MG63 (cell line): ENCODE results near the gene SCFD2. TPM values are rescaled to one million over a fixed set of nuclear protein-coding genes. Genes with fewer than 3 reads are reported as not detected.
"Not testable (repeated sequence)": the region's sequence is repeated elsewhere in the genome, so short reads cannot be mapped to it uniquely, and the experiment has no call there.

Experiments
- DNase-seq: peaks from one replicate; pipeline ENCODE4 v3.0.0-alpha.2; 2020
- H3K27me3 ChIP-seq: fragments of 250-450 bp; sonication (Bioruptor Pico); 2 replicates; pipeline ENCODE4 v1.5.1; 2020; ENCODE audit warnings: mild to moderate bottlenecking, moderate library complexity
- H3K36me3 ChIP-seq: fragments of 250-450 bp; sonication (Bioruptor Pico); 2 replicates; pipeline ENCODE4 v1.5.1; 2020; ENCODE audit warnings: mild to moderate bottlenecking, moderate library complexity
- H3K4me3 ChIP-seq: fragments of 250-450 bp; sonication (Bioruptor Pico); 2 replicates; pipeline ENCODE4 v1.5.1; 2020; ENCODE audit warnings: mild to moderate bottlenecking, moderate library complexity
- H3K9me3 ChIP-seq: fragments of 250-450 bp; sonication (Bioruptor Pico); 2 replicates; pipeline ENCODE4 v1.5.1; 2020; ENCODE audit warnings: mild to moderate bottlenecking, moderate library complexity
- total RNA-seq: library from RNA; depleted of rRNA; stranded (reverse); fragments of >200 nt; shearing (Covaris generic); gene quantifications from 2 replicates; pipeline ENCODE4 v1.2.3, GENCODE V29; 2014; ENCODE audit warnings: low replicate concordance

Gene SCFD2
- total RNA-seq, 1 experiment from 2014 or later, result 119 TPM

DNA sequence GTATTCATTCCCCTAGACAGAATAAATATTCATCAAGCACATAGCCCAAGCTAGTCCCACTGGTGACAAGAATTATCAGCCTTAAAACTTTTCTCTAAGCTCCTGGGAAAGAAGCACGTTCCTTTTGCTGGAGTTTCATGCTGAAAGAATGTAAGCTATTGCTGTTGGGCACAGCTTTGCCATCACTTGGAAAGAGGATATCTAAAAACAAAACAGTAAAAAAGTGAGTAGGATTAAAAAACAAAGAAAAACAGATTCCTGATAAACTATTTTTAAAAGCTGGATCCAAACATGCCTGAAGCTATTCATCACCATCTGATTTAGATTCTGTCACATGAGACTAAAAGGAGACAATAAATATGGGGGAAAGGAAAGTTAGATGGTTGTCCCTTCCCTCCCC is 176.8 kb downstream of the SCFD2 start:
- H3K9me3 ChIP-seq, result peaks cover 2% of the 10 kb centered on the region; the same call in 1 of the 2 replicates
- H3K4me3 ChIP-seq, result no peak overlapping the region
- peak; percentile 82 for DNase-seq
- no peaks in the 10 kb centered on the region for H3K27me3 ChIP-seq
- H3K36me3 ChIP-seq, result peaks cover 24% of the 10 kb centered on the region

DNA sequence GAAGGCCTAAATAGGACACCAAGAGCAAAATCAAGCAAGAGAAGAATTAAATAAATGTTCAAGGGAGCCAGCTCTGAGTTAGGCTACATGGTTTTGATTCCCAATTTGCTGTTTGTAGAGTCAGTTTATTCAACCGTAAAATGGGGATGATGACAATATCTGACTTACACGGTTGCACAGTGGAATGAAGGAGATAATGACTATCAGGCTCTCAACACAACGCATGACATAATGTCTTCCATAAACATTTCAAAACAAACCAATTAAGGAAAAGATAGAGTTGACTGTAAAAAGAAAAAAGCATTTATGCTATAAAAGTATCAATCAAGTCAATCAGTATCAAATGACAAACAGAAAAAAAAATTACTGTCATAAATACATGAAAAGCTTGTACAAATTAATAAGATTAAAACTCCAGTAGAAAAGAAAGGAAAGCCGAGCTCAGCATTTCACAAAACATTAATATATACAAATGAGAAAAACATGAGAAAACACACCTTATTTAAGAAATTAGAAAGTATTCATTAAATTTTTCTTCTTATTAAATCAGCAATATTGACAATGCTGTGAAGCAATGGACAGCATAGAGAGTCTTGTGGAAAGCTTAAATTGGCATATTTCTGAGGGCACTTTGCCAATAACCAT is 179.0 kb downstream of the SCFD2 start:
- Histone ChIP-seq H3K27me3 (no peaks in the 10 kb centered on the region), H3K36me3 (peaks cover 34% of the 10 kb centered on the region), H3K9me3 (peaks cover 9% of the 10 kb centered on the region), H3K4me3 (no peak overlapping the region)
- DNase-seq, result no peak

DNA sequence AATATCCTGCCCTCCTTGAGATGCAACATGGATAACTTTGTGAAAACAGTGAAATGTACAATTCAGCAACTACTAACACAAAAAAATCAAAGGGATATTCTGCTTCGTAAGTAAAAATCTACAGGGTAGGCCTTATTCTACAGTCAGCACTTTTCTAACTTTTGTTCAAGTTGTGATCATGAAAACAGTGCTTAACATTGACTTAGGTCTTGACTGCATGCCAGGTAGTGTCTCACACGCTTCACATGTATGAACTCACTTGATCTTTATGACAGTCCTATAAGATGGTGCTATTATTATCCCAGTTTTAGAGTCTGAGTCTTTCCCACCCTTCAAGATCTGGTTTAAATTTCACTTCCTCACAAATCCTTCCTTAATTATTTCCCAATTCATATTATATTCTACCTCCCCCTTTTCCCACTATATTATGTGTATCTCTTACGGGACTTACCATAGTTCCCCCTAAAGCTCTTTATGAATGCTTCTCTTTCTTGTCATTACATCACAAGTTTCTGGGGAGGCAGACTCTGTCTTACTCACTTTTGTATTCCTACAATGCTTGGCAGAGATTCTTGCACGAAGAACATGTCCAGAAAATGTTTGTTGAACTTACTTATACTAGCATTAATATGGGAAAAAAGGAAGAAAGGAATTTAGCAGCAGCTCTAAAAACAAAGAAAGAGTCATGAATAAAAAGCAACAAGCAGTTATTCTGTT is 179.8 kb downstream of the SCFD2 start:
- DNase-seq, result peak; percentile 55
- no peak overlapping the region for H3K4me3 ChIP-seq
- H3K27me3 ChIP-seq, result no peaks in the 10 kb centered on the region
- peaks cover 10% of the 10 kb centered on the region for H3K9me3 ChIP-seq
- H3K36me3 ChIP-seq, result peaks cover 36% of the 10 kb centered on the region

DNA sequence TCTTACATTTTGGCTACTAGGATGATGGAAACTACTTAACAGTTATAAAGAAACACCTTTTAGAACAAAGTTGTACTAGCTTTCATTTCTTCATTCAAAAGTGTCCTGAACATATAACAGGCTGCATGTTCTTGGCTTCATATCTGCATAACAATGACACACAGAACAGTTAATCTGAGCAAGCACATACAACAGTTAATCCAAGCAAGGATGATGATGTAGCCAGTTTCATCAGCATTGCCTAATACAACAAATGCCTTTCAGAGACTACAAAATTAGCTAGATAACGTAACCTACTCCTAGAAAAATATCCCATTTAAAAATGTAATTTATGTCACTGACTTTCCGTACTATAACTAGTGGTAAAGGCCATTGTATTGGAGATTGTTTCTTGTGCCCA is 182.1 kb downstream of the SCFD2 start:
- H3K4me3 ChIP-seq, result no peak overlapping the region
- DNase-seq, result no peak
- H3K27me3 ChIP-seq, result no peaks in the 10 kb centered on the region
- H3K36me3 ChIP-seq, result peaks cover 43% of the 10 kb centered on the region
- peaks cover 28% of the 10 kb centered on the region for H3K9me3 ChIP-seq

DNA sequence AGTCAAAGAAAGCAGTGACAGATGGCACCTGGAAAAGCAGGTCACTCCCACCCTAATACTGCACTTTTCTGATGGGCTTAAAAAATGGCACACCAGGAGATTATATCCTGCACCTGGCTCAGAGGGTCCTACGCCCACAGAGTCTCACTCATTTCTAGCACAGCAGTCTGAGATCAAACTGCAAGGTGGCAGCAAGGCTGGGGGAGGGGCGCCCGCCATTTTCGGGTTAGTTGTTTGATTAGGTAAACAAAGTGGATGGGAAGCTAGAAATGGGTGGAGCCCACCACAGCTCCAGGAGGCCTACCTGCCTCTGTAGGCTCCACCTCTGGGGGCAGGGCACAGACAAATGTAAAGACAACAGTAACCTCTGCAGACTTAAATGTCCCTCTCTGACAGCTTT is 188.1 kb downstream of the SCFD2 start:
- not testable (repeated sequence) for H3K4me3 ChIP-seq, H3K27me3 ChIP-seq, DNase-seq
- Histone ChIP-seq H3K36me3 (peaks cover 51% of the 10 kb centered on the region), H3K9me3 (peaks cover 51% of the 10 kb centered on the region)

DNA sequence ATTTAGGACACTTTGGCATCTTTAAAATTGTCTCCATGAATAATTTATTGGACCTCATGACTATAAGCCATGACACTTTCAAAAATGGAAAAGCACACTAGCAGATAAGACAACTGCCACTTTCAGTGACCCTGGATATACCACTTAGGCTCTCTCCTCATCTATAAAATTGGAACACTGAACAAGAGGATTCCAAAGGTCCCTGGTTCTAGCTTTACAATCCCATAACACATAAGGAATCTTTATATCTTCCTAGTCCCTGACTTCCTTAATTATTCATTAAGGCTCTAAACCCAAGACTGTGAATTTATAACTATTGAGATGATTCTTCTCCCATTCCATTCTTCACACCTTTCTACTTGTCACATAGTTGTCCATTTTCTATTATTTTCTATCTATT is 190.2 kb downstream of the SCFD2 start:
- H3K27me3 ChIP-seq, result no peaks in the 10 kb centered on the region
- peaks cover 64% of the 10 kb centered on the region for H3K36me3 ChIP-seq
- DNase-seq, result no peak
- H3K9me3 ChIP-seq, result peaks cover 52% of the 10 kb centered on the region
- no peak overlapping the region for H3K4me3 ChIP-seq

DNA sequence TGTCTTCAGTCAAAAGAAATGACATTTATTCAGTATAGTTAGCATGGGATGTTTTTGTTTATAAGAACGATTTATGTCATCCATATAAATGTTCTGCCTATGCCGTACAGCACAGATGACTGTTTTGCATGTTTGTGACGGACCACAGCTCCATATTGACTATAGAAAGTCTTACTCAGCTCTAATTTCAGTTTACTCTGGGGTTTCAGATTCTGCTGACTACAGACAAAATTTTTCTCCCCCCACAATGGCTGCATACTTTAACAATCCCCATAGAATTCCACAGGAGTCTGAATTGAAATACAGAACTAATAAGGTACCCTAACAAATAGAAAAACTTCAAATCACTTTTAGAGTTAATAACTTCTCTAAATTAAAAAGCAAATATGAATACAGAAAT is 191.0 kb downstream of the SCFD2 start:
- Histone ChIP-seq H3K36me3 (peaks cover 61% of the 10 kb centered on the region), H3K9me3 (peaks cover 45% of the 10 kb centered on the region), H3K27me3 (no peaks in the 10 kb centered on the region), H3K4me3 (no peak overlapping the region)
- no peak for DNase-seq

DNA sequence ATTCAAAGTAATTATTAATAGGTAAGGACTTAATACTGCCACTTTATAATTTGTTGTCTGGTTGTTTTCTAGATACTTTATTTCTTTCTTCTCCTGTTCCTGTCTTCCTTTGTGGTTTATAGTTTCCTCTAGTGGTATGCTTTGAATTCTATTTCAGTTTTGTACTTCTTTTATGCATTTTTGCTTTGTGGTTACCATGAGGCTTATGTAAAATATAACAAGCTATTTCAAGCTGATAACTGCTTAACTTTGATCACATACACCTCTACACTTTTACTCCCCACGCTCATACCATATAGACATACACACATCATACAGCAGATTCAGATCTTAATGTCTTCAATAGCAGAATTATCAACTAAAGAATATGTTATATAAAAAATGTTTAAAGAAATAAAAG is 192.3 kb downstream of the SCFD2 start:
- Histone ChIP-seq H3K9me3 (peaks cover 35% of the 10 kb centered on the region), H3K27me3 (no peaks in the 10 kb centered on the region), H3K4me3 (no peak overlapping the region), H3K36me3 (peaks cover 56% of the 10 kb centered on the region)
- no peak for DNase-seq

DNA sequence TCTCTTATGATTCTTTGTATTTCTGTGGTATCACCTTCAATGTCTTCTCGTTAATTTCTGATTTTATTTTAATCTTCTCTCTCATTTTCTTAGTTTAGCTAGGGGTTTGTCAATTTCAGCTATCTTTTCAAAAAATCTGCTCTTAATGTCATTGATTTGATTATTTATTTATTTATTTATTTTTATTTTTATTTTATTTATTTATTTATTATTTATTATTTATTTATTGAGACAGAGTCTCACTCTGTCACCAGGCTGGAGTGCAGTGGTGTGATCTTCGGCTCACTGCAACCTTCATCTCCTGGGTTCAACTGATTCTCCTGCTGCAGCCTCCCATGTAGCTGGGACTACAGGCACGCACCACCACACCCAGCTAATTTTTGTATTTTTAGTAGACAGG is 194.1 kb downstream of the SCFD2 start:
- Histone ChIP-seq H3K27me3 (no peaks in the 10 kb centered on the region), H3K36me3 (peaks cover 39% of the 10 kb centered on the region), H3K4me3 (no peak overlapping the region), H3K9me3 (peaks cover 23% of the 10 kb centered on the region)
- no peak for DNase-seq

DNA sequence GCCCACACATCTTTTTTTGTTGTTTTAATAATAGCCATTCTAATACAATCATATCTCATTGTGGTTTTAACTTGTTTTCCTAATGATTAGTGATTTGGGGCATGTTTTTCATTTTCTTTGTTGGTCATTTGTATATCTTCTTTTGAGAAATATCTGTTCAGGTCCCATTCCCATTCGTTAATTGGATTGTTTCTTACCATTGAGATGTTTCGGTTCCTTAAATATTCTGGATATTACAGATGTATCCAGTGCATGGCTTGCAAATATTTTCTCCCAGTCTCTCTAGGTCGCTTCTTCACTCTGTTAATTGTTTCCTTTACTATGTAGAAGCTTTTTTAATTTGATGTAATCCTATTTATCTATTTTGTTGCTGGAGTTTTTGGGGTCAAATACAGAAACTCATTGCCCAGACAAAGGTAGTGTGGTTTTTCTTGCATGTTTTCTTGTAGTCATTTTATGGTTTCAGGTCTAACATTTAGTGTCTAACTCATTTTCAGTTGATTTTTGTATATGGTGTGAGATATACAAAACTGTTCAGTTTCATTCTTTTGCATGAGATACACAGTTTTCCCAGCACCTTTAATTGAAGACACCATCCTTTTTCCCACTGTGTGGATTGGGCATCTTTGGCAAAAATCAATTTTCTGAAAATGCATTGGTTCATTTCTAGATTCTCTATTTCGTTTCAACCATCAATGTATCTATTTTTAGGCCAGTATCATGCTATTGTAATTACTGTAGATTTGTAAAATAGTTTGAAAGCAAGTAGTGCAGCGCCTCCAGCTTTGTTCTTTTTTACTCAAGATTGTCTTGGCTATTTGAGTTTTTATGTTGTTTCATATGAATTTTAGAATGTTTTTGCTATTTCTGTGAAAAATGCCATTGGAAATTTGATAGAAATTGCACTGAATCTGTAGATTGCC is 195.9 kb downstream of the SCFD2 start:
- no peak for DNase-seq
- Histone ChIP-seq H3K9me3 (peaks cover 23% of the 10 kb centered on the region), H3K36me3 (peaks cover 39% of the 10 kb centered on the region), H3K4me3 (no peak overlapping the region), H3K27me3 (no peaks in the 10 kb centered on the region)

DNA sequence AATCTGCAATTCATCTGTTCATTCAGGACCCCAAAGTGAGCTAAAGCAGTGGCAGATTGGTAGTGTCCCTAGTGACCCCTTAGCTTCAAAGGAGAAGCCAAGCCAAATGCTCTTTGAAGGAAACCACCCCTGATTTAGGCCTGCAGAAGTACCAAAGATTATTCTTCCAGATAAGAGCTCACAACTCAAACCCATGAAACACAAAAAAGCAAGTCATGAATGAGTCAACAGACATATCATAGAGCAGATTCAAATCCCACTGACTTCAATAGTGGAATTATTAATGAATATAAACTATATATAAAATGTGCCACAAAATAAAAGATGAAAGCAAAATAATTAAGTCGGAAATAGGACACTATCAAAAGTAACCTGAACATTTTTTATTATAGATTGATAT is 197.6 kb downstream of the SCFD2 start:
- peaks cover 30% of the 10 kb centered on the region for H3K36me3 ChIP-seq
- no peak overlapping the region for H3K4me3 ChIP-seq
- DNase-seq, result no peak
- H3K9me3 ChIP-seq, result peaks cover 12% of the 10 kb centered on the region
- no peaks in the 10 kb centered on the region for H3K27me3 ChIP-seq

DNA sequence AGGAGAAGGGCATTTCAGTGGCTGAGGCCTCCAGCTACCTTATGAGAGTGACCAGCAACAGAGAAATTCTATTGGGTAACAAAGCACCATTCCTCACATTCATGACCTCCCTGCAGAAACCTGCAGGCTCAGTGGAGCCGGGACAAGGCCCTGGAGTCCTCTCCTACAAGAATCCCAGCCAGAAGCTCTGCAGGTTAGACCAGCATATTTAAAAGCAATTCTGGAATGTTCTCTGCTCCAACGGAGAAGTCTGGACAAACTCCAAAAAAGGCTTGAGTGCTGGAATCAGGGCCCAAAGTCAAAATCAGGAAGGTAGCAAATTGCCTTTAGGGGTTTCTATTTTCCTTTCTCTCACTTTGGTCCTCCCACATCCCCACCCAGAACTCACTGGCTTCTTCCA is 202.9 kb downstream of the SCFD2 start:
- Histone ChIP-seq H3K4me3 (no peak overlapping the region), H3K36me3 (peaks cover 19% of the 10 kb centered on the region), H3K9me3 (no peaks in the 10 kb centered on the region), H3K27me3 (no peaks in the 10 kb centered on the region)
- no peak for DNase-seq

DNA sequence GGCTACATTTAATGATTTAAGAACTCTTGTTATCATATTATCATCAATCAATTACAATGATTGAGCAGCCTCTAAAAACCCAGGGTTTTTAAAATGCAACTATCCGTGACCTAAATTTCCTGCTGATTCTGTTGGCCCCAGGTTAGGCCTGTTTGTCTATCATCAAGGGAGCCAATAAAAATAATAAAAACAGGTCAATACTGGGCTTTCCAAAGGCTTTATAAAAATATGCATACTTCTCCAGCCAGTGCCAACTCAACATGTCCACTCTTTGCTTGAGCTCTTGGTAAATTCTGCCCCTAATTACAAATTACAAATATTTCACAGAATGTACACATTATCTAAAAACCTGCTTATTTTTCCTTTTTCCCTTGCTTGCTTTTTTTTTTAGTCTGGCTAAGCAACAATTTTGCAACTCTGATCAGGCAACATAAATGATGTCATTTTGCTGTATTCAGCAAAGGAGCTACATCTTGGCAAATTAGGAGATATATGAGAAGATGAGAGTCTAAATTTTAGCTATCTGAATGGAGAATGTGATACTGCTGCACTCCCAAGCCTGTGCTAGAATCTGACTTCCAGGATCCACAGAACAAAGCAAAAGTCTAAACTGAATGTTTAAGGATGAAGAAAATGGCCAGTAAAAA is 204.0 kb downstream of the SCFD2 start:
- DNase-seq, result no peak
- H3K27me3 ChIP-seq, result no peaks in the 10 kb centered on the region
- H3K36me3 ChIP-seq, result peaks cover 25% of the 10 kb centered on the region
- H3K4me3 ChIP-seq, result no peak overlapping the region
- H3K9me3 ChIP-seq, result no peaks in the 10 kb centered on the region

DNA sequence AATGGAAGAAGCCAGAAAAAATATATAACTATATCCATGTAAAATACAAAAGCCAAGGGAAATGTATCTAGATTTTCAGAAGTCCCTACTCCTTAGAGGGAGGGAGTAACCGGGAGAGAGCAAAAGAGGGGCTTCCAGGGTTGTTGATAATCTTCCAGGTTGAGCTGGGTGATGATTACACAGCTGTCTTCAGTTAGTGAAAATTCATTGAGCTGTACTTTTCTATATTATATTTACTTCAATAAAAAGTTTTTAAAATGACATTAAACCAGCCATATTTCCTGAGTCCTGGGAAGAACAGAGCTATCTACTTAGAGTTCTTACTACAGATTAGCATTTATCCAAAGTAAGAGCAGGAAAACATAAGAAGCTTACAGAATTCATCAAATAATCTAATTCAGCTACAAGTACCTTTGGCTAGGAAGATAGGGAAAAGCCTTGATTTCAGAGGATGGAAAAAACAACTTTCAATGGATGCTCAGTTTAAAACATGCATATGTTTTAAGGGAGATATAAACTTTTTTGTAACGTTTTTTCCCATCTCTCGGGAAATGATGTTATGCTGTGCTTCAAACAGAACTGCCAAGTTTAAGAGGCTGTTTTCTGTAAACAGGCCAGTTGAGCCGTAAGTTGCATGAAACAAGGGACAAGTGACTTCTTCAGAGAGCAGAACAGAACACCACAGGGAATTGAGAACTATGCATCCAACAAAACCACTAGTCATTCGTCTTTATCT is 204.6 kb downstream of the SCFD2 start:
- Histone ChIP-seq H3K36me3 (peaks cover 29% of the 10 kb centered on the region), H3K9me3 (0 out of 2 replicates have a peak, but pooled peaks cover 2% of the 10 kb centered on the region), H3K4me3 (no peak overlapping the region), H3K27me3 (no peaks in the 10 kb centered on the region)
- DNase-seq, result no peak

DNA sequence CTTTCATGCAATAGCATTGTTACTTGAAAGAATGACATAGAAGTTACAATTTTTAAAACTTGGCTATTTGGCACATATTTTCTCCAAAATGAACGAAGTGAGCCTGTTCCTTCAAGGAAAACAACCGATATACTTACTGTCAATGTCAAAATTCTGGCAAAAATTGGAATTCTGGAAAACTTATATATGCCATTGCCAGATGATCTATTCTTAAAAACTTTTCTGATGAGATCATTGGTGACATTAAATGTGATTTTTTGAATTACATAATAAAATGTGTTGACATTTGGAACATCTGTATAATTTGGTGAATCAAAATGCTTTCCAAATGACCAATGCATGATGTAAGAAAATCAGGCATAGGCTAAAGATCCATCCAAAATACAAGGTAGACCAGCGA is 209.0 kb downstream of the SCFD2 start:
- H3K27me3 ChIP-seq, result no peaks in the 10 kb centered on the region
- peaks cover 46% of the 10 kb centered on the region for H3K36me3 ChIP-seq
- DNase-seq, result no peak
- no peak overlapping the region for H3K4me3 ChIP-seq
- peaks cover 11% of the 10 kb centered on the region for H3K9me3 ChIP-seq

DNA sequence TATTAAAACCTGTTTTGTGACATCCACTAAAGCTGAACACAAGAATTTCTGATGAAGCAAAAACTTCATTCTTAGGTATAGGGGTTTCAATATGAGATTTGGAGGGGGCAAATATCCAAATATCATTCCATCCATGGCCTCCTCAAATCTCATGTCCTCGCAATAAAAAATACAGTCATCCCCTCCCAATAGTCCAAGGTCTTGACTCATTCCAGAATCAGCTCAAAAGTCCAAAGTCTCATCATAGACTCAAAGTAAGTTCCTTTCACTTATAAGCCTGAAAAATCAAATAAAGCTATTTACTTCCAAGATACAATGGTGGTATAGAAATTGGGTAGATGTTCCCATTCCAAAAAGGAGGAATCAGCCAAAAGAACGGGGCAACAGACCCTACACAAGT is 213.4 kb downstream of the SCFD2 start:
- H3K9me3 ChIP-seq, result peaks cover 11% of the 10 kb centered on the region

More for the DNA sequence above, 213.4 kb downstream of the SCFD2 start:
- Histone ChIP-seq H3K36me3 (peaks cover 42% of the 10 kb centered on the region), H3K4me3 (no peak overlapping the region), H3K27me3 (no peaks in the 10 kb centered on the region)
- DNase-seq, result no peak
